GM12878 (cell line): ENCODE measurements around the gene LMO3. TPM values are rescaled to one million over a fixed set of nuclear protein-coding genes. Genes with fewer than 3 reads are reported as not detected.

Experiments
- ATAC-seq: fragments of 200-7000 bp; cut with Tn5 transposase; 3 replicates; pipeline ENCODE4 v1.9.1; 2020; ENCODE audit warnings: mild to moderate bottlenecking, moderate library complexity
- BruUV-seq: library from RNA; stranded (reverse); fragments of 400-500 nt; replicated peaks from 2 replicates; lab custom pipeline; 2021; lab: Mats Ljungman, UMichigan
- CTCF ChIA-PET: fragments of 300-600 bp; sonication (Branson Sonifier 250); formaldehyde crosslinking; extraction: SDS; loops from one replicate; lab custom pipeline; 2021; ENCODE audit warnings: inconsistent platforms; lab: Yijun Ruan, JAX
- POLR2A ChIA-PET: fragments of 350-600 bp; formaldehyde crosslinking; extraction: SDS; loops from one replicate; lab custom pipeline; 2021; ENCODE audit warnings: inconsistent platforms; lab: Charles Lee
- RAD21 ChIA-PET: fragments of 300-600 bp; sonication (Branson Sonifier 250); formaldehyde crosslinking; loops from one replicate; lab custom pipeline; 2023; ENCODE audit warnings: antibody characterized with exemption; ENCODE audit not compliant: unreplicated experiment; lab: Charles Lee
- SMC1A ChIA-PET: fragments of 300-600 bp; sonication (Branson Sonifier 250); formaldehyde crosslinking; loops from one replicate; lab custom pipeline; 2023; ENCODE audit not compliant: unreplicated experiment, uncharacterized antibody; lab: Charles Lee
- DNase-seq: peaks from one replicate; pipeline ENCODE4 v3.0.0-alpha.2; 2011; ENCODE audit warnings: low read depth, low spot score
- FAIRE-seq: peaks from 3 replicates; lab custom pipeline; 2011; peaks lifted over from hg19 to GRCh38; lab: Jason Lieb, UNC
- H2AFZ ChIP-seq: 2 replicates; pipeline ENCODE4 v1.6.0; 2011; ENCODE audit warnings: low read depth, low read length, control low read depth; ENCODE audit not compliant: control insufficient read depth
- H3K27ac ChIP-seq: 2 replicates; pipeline ENCODE4 v1.5.1; 2011; ENCODE audit warnings: control low read depth; ENCODE audit not compliant: control insufficient read depth, insufficient read depth
- H3K27me3 ChIP-seq, 2 experiments: replicated peaks in 1 of 2; 2 replicates each; pipeline versions ENCODE4 v1.6.0 to v1.6.1; 2011; ENCODE audit warnings: low read length in 1 of 2; ENCODE audit not compliant: control insufficient read depth in 2 of 2, insufficient read depth in 2 of 2
- H3K36me3 ChIP-seq, 2 experiments: 2 replicates each; pipeline ENCODE4 v1.5.1; 2011; ENCODE audit warnings: low read length in 1 of 2; ENCODE audit not compliant: control insufficient read depth in 2 of 2, insufficient read depth in 2 of 2
- H3K4me1 ChIP-seq: 2 replicates; pipeline ENCODE4 v1.6.1; 2011; ENCODE audit warnings: mild to moderate bottlenecking, low read length, moderate library complexity, mixed read lengths; ENCODE audit not compliant: control insufficient read depth, insufficient read depth
- H3K4me2 ChIP-seq: 2 replicates; pipeline ENCODE4 v1.6.0; 2011; ENCODE audit warnings: control low read depth; ENCODE audit not compliant: control insufficient read depth, insufficient read depth
- H3K4me3 ChIP-seq: fragments of 200-600 bp; sonication (generic); 2 replicates; pipeline ENCODE4 v1.5.1; 2016
- H3K79me2 ChIP-seq: 2 replicates; pipeline ENCODE4 v1.6.0; 2011; ENCODE audit warnings: low read length; ENCODE audit not compliant: control insufficient read depth, insufficient read depth
- H3K9ac ChIP-seq: 2 replicates; pipeline ENCODE4 v1.8.0; 2011; ENCODE audit warnings: low read length, control low read depth, mixed read lengths; ENCODE audit not compliant: control insufficient read depth, insufficient read depth
- H3K9me3 ChIP-seq: replicated peaks from 3 replicates; pipeline ENCODE4 v1.5.1; 2011; ENCODE audit warnings: mild to moderate bottlenecking, low read length; ENCODE audit not compliant: control insufficient read depth, insufficient read depth
- H4K20me1 ChIP-seq: 2 replicates; pipeline ENCODE4 v1.6.0; 2011; ENCODE audit not compliant: control insufficient read depth, insufficient read depth
- BCL11A ChIP-seq: IDR thresholded peaks from 2 replicates; pipeline ENCODE4 v1.6.1; 2011; ENCODE audit warnings: low read depth, low read length
- BHLHE40 ChIP-seq, 2 experiments: fragments of 450-650 bp in 1 of 2; IDR thresholded peaks; 2 replicates each; pipeline ENCODE4 v1.6.1; 2011 to 2017; ENCODE audit warnings: low read depth in 2 of 2, borderline replicate concordance in 1 of 2, improper control_type of control experiment in 1 of 2, low read length in 1 of 2, mild to moderate bottlenecking in 1 of 2
- BRCA1 ChIP-seq: IDR thresholded peaks from 2 replicates; pipeline ENCODE4 v1.6.1; 2011; ENCODE audit warnings: low read depth, low read length, improper control_type of control experiment
- FOXM1 ChIP-seq: IDR thresholded peaks from 2 replicates; pipeline ENCODE4 v1.6.1; 2012; ENCODE audit warnings: low read depth, mild to moderate bottlenecking, inconsistent platforms, low read length, moderate library complexity
- MLLT1 ChIP-seq: fragments of 450-650 bp; IDR thresholded peaks from 2 replicates; pipeline ENCODE4 v1.6.1; 2016; ENCODE audit warnings: mild to moderate bottlenecking
- MTA3 ChIP-seq: IDR thresholded peaks from 2 replicates; pipeline ENCODE4 v1.6.1; 2012; ENCODE audit warnings: low read length, inconsistent platforms, borderline replicate concordance
- NBN ChIP-seq: fragments of 450-650 bp; IDR thresholded peaks from 2 replicates; pipeline ENCODE4 v1.6.1; 2016
- NFIC ChIP-seq: IDR thresholded peaks from 2 replicates; pipeline ENCODE4 v1.6.1; 2012; ENCODE audit warnings: low read depth, mild to moderate bottlenecking, inconsistent platforms, low read length, moderate library complexity
- NR2F1 ChIP-seq: fragments of 450-650 bp; conservative IDR thresholded peaks from 2 replicates; pipeline ENCODE4 v1.6.1; 2017; ENCODE audit warnings: mild to moderate bottlenecking
- RFX5 ChIP-seq: IDR thresholded peaks from 2 replicates; pipeline ENCODE4 v1.6.1; 2011; ENCODE audit warnings: low read depth, low read length, improper control_type of control experiment
- SP1 ChIP-seq: IDR thresholded peaks from one replicate; pipeline ENCODE4 v1.6.1; 2011; ENCODE audit warnings: low read depth, low read length
- TAF1 ChIP-seq: IDR thresholded peaks from 2 replicates; pipeline ENCODE4 v1.6.1; 2011; ENCODE audit warnings: mild to moderate bottlenecking, low read depth, low read length, borderline replicate concordance
- TBL1XR1 ChIP-seq: IDR thresholded peaks from 2 replicates; pipeline ENCODE4 v1.6.1; 2012; ENCODE audit warnings: low read depth, low read length, improper control_type of control experiment
- WRNIP1 ChIP-seq: IDR thresholded peaks from 2 replicates; pipeline ENCODE4 v1.6.1; 2011; ENCODE audit warnings: low read depth, low read length, improper control_type of control experiment, borderline replicate concordance
- in situ Hi-C: fragments of 300-500 bp; cut with MboI; formaldehyde crosslinking; loops from 9 replicates; pipeline ENCODE4 v1.14.3; 2018; ENCODE audit warnings: mixed read lengths
- intact Hi-C: fragments of 100-400 bp; cut with micrococcal nuclease; formaldehyde crosslinking; loops from one replicate; pipeline ENCODE4 v1.14.2; 2022; ENCODE audit not compliant: unreplicated experiment
- polyA plus RNA-seq, 11 experiments: library from polyadenylated mRNA; depleted of rRNA in 4 of 11; unstranded in 6 of 11; stranded (reverse) in 5 of 11; fragments of >200 nt; fragmentation: Nextera tagmentation in 4 of 11; fragmentation: Illumina TruSeq in 1 of 11; extraction: Ambion mirVana in 4 of 11; extraction: Trizol in 1 of 11; gene quantifications; 1 replicate in 1 of 11; 2 replicates in 10 of 11; pipeline versions ENCODE4 v1.2.1 to v1.2.3, GENCODE V29; 2011 to 2016; ENCODE audit warnings: inconsistent platforms in 2 of 11, missing spikeins in 2 of 11, low read depth in 1 of 11
- total RNA-seq, 4 experiments: library from RNA; depleted of rRNA in 3 of 4; stranded (reverse); fragments of >200 nt in 3 of 4; fragmentation: Illumina TruSeq in 1 of 4; extraction: Trizol in 1 of 4; gene quantifications; 2 replicates each; pipeline versions ENCODE4 v1.2.1 to v1.2.3, GENCODE V29; 2013 to 2021
- TF ChIP-seq, protein P1 (sequence below): fragments of 450-650 bp; IDR thresholded peaks from 2 replicates; pipeline ENCODE4 v1.6.1; 2017; ENCODE audit warnings: antibody characterized with exemption, mild to moderate bottlenecking, moderate library complexity
- TF ChIP-seq, protein P2 (sequence below): IDR thresholded peaks from 2 replicates; pipeline ENCODE4 v1.6.1; 2011; ENCODE audit warnings: borderline replicate concordance, low read depth, mild to moderate bottlenecking, moderate library complexity, mixed read lengths, low read length; ENCODE audit not compliant: insufficient read depth; ENCODE audit errors: extremely low read length

The LMO3 gene
- total and polyA plus RNA-seq, 10 of the 15 experiments (the other 5 are each of a cell fraction or from before 2014, with no cell fraction given) = 1.6 to 13.5 (median 1.9) TPM

DNA sequence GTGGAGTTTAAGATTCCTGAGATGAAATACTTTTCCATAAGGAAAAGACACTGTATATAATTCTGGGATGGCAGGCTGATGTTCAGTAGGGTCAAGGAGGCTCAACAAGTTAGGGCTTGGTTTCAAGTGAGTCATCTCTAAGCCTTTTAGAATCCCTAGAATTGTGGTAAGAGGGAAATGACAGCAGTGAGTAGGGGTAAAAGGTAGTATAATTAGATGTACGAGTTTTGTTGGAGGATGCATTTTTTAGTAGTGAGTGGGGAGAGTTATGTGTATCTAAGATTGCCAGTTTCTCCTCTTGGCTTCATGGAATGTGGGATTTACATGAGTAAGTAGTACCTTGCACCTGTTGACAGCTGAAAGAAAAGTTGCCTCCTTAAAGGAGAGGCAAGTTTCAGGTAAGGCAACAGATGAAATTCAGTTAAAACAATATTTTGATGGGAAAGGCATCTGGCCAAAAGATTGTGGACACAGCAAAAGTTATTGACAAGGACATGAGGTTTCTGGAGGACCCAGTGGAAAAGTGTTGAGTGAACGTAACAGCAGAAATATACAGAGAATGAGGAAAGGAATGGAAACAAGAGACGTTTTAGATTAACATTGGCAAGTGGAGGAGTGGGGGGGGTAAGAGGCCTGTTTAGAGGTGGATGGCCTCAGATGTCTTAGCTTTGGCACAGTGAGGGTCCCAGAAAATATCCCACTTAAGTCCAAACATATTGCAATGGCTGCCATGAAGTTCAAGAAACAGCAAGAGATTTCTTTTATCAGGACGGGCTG, 21.8 kb downstream of the LMO3 start (continued):
- TF ChIP-seq, protein P1, sequence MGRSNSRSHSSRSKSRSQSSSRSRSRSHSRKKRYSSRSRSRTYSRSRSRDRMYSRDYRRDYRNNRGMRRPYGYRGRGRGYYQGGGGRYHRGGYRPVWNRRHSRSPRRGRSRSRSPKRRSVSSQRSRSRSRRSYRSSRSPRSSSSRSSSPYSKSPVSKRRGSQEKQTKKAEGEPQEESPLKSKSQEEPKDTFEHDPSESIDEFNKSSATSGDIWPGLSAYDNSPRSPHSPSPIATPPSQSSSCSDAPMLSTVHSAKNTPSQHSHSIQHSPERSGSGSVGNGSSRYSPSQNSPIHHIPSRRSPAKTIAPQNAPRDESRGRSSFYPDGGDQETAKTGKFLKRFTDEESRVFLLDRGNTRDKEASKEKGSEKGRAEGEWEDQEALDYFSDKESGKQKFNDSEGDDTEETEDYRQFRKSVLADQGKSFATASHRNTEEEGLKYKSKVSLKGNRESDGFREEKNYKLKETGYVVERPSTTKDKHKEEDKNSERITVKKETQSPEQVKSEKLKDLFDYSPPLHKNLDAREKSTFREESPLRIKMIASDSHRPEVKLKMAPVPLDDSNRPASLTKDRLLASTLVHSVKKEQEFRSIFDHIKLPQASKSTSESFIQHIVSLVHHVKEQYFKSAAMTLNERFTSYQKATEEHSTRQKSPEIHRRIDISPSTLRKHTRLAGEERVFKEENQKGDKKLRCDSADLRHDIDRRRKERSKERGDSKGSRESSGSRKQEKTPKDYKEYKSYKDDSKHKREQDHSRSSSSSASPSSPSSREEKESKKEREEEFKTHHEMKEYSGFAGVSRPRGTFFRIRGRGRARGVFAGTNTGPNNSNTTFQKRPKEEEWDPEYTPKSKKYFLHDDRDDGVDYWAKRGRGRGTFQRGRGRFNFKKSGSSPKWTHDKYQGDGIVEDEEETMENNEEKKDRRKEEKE = no peak
- no peak for TF ChIP-seq BRCA1
- no peak for TF ChIP-seq MTA3
- TF ChIP-seq WRNIP1 = no peak
- no peak for TF ChIP-seq RFX5

DNA sequence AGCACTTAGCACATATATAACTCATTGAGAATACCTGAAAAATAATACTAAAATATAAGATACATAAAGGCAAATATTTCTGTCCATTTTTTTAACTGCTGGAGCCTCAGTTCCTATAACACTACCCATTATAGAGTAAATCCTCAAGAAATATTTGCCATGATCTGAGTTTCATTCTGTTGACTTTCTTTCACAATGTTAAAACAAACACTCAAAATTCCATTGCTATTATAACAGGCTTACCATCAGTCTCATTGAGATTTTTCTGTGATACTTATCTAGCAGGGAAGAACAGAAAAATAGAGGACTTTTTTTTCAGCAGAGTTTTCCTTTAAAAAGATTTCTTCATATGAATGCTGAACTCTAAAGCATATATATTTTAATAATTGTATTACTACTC, 24.5 kb downstream of the LMO3 start:
- Histone ChIP-seq H3K27me3 (no peaks in the 10 kb centered on the region), H3K79me2 (no peaks in the 10 kb centered on the region), H2AFZ (no peak overlapping the region), H4K20me1 (no peaks in the 10 kb centered on the region), H3K9ac (no peak overlapping the region), H3K9me3 (no peaks in the 10 kb centered on the region), H3K27ac (no peak overlapping the region), H3K4me3 (no peak overlapping the region), H3K4me1 (no peaks in the 10 kb centered on the region), H3K4me2 (no peak overlapping the region), H3K36me3 (no peaks in the 10 kb centered on the region)
- in situ Hi-C loops = no loop called here
- POLR2A ChIA-PET = interaction anchor here (0.6 kb wide), 1 partner anchor 9 kb away, joined by 8 read pairs; no protein-coding TSS in a partner anchor
- RAD21 ChIA-PET = interaction anchor here (1.0 kb wide), 2 partner anchors 12 to 13 kb away, joined by 3 read pairs; no protein-coding TSS in a partner anchor
- intact Hi-C loops = no loop called here
- SMC1A ChIA-PET = interaction anchor here (1.1 to 1.4 kb wide), 2 partner anchors 10 to 54 kb away, joined by 3 to 5 read pairs; no protein-coding TSS in a partner anchor
- BruUV-seq = no TSS peak
- CTCF ChIA-PET = no interaction called here
- no peak for DNase-seq
- FAIRE-seq = no peak
- no peak for ATAC-seq
- TF ChIP-seq, protein P2, sequence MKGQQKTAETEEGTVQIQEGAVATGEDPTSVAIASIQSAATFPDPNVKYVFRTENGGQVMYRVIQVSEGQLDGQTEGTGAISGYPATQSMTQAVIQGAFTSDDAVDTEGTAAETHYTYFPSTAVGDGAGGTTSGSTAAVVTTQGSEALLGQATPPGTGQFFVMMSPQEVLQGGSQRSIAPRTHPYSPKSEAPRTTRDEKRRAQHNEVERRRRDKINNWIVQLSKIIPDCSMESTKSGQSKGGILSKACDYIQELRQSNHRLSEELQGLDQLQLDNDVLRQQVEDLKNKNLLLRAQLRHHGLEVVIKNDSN = no peak
- TF ChIP-seq MLLT1 = no peak
- no peak for TF ChIP-seq SP1
- no peak for TF ChIP-seq TAF1
- TF ChIP-seq TBL1XR1 = no peak
- no peak for TF ChIP-seq NFIC
- TF ChIP-seq BCL11A = no peak
- no peak for TF ChIP-seq BHLHE40 (IDR thresholded peaks at IDR 0.05; ENCODE audit: borderline replicate concordance in 1 of 2, low read depth in 2 of 2, low read length in 1 of 2)
- TF ChIP-seq NBN = no peak
- TF ChIP-seq FOXM1 = no peak
- TF ChIP-seq NR2F1 = no peak
